Left lung (tissue), 10 donors: ENCODE results near the gene CCDC158. TPM values are rescaled to one million over a fixed set of nuclear protein-coding genes. Genes with fewer than 3 reads are reported as not detected.

Source experiments
- ATAC-seq: fragments of 200-7000 bp; cut with Tn5 transposase; one replicate; pipeline ENCODE4 v1.9.1; 2020; ENCODE audit warnings: moderate library complexity
- DNase-seq, 4 donors: peaks; one replicate each; pipeline ENCODE4 v3.0.0-alpha.2; 2013 to 2020
- H3K27ac ChIP-seq, 2 donors: fragments of 200-600 bp; sonication (generic) in 1 of 2; one replicate each; pipeline versions ENCODE4 v1.5.0 to v1.8.0; 2020 to 2021
- H3K27me3 ChIP-seq, 2 donors: fragments of 200-600 bp; sonication (generic) in 1 of 2; one replicate each; pipeline versions ENCODE4 v1.5.0 to v1.8.0; 2020 to 2021
- H3K36me3 ChIP-seq, 2 donors: fragments of 200-600 bp; sonication (generic) in 1 of 2; one replicate each; pipeline versions ENCODE4 v1.5.0 to v1.8.0; 2020 to 2021
- H3K4me1 ChIP-seq, 2 donors: fragments of 200-600 bp; one replicate each; pipeline ENCODE4 v1.8.0; 2021
- H3K4me3 ChIP-seq, 2 donors: fragments of 200-600 bp; sonication (generic) in 1 of 2; one replicate each; pipeline versions ENCODE4 v1.5.0 to v1.8.0; 2020 to 2021; ENCODE audit warnings: mild to moderate bottlenecking in 1 of 2
- H3K9me3 ChIP-seq, 2 donors: fragments of 200-600 bp; sonication (generic) in 1 of 2; one replicate each; pipeline versions ENCODE4 v1.5.0 to v1.8.0; 2020 to 2021
- CTCF ChIP-seq, 2 donors: fragments of 200-600 bp; sonication (generic) in 1 of 2; IDR thresholded peaks; one replicate each; pipeline versions ENCODE4 v1.5.0 to v1.8.0; 2021; ENCODE audit warnings: antibody characterized with exemption in 2 of 2
- intact Hi-C, 2 donors: fragments of 100-400 bp; cut with DNase I; formaldehyde crosslinking; loops; one replicate each; pipeline versions ENCODE4 v1.11.2 to v1.14.2; 2022
- polyA plus RNA-seq, 6 donors: library from polyadenylated mRNA; unstranded; fragments of 120-200 nt; gene quantifications; one replicate each; pipeline ENCODE4 v1.2.1, GENCODE V29; 2013; ENCODE audit not compliant: insufficient read length in 6 of 6
- total RNA-seq, 2 donors: library from RNA; stranded (reverse); fragmentation: NEBNext Ultra II Directional; extraction: Animal tissue kit (Norgen Biotek cat#: 25700); gene quantifications; one replicate each; pipeline ENCODE4 v1.2.1, GENCODE V29; 2021
- donor health status: DM: no; HTN: yes; CAD: no.
- donor health status: DM: no; HTN: no; CAD: no.

CCDC158 gene
- total and polyA plus RNA-seq, 8 donors = 0.47 to 1.6 (median 0.84) TPM

- Histone ChIP-seq H3K4me1 (no peaks in the 10 kb centered on the region), H3K4me3 (no peak overlapping the region), H3K27me3 (no peaks in the 10 kb centered on the region), H3K36me3 (no peaks in the 10 kb centered on the region), H3K9me3 (no peaks in the 10 kb centered on the region), H3K27ac (no peak overlapping the region)
- ATAC-seq (no peak), DNase-seq (no peak)
- TF ChIP-seq CTCF (IDR thresholded peaks at IDR 0.05) = no peak
- intact Hi-C loops = no loop called here
Measured at GRCh38 chr4:76442807-76443206, 21.9 kb upstream of the CCDC158 start.

- Histone ChIP-seq H3K36me3 (no peaks in the 10 kb centered on the region), H3K27me3 (peaks cover 0 to 6% of the 10 kb centered on the region in 2 donors), H3K9me3 (no peaks in the 10 kb centered on the region), H3K4me3 (no peak overlapping the region), H3K4me1 (no peaks in the 10 kb centered on the region), H3K27ac (no peak overlapping the region)
- ATAC-seq (no peak), DNase-seq (no peak)
- TF ChIP-seq CTCF (IDR thresholded peaks at IDR 0.05) = no peak
- intact Hi-C loops = no loop called here
Measured at GRCh38 chr4:76441881-76442280, 20.9 kb upstream of the CCDC158 start.

GRCh38 chr4:76439491-76439890 lies 18.6 kb upstream of the CCDC158 start:
- Histone ChIP-seq H3K4me1 (no peaks in the 10 kb centered on the region), H3K9me3 (no peaks in the 10 kb centered on the region), H3K27ac (no peak overlapping the region), H3K27me3 (peaks cover 0 to 22% of the 10 kb centered on the region in 2 donors), H3K4me3 (no peak overlapping the region), H3K36me3 (no peaks in the 10 kb centered on the region)
- ATAC-seq (no peak), DNase-seq (no peak)
- no peak for TF ChIP-seq CTCF (IDR thresholded peaks at IDR 0.05)
- intact Hi-C loops = no loop called here

- TF ChIP-seq CTCF (IDR thresholded peaks at IDR 0.05) = no peak
- Histone ChIP-seq H3K27ac (peak overlapping the region; percentile 42 to 46), H3K4me1 (no peaks in the 10 kb centered on the region), H3K4me3 (peak overlapping the region; percentile 6 to 19), H3K36me3 (no peaks in the 10 kb centered on the region), H3K9me3 (no peaks in the 10 kb centered on the region), H3K27me3 (peaks cover 0 to 25% of the 10 kb centered on the region in 2 donors)
- DNase-seq (no peak), ATAC-seq (peak; percentile 33)
- intact Hi-C loops = no loop called here
Measured at GRCh38 chr4:76435528-76436319, 14.8 kb upstream of the CCDC158 start.

- intact Hi-C loops = loop anchor here in 1 of 2 donors (5.0 kb wide), 1 partner anchor 67 kb away; no protein-coding TSS in a partner anchor
- Histone ChIP-seq H3K4me1 (no peaks in the 10 kb centered on the region), H3K27me3 (peaks cover 0 to 25% of the 10 kb centered on the region in 2 donors), H3K36me3 (no peaks in the 10 kb centered on the region), H3K27ac (peak within 1 kb of the TSS; percentile 42 to 46), H3K9me3 (no peaks in the 10 kb centered on the region), H3K4me3 (peak within 1 kb of the TSS; percentile 6 to 19)
- DNase-seq = peak in 1 of 4 donors; percentile 34
- TF ChIP-seq CTCF (IDR thresholded peaks at IDR 0.05) = no peak
- ATAC-seq = peak; percentile 87
Measured at GRCh38 chr4:76434901-76435527, 14.1 kb upstream of the CCDC158 start, which contains the start of gene SHROOM3. Gene SHROOM3, plus strand, starts transcription at chr4:76435229. Its CDS starts 824 bp downstream, at chr4:76436053.
